ENCODE measurements around the gene SLC11A2.

Gene SLC11A2

DNA sequence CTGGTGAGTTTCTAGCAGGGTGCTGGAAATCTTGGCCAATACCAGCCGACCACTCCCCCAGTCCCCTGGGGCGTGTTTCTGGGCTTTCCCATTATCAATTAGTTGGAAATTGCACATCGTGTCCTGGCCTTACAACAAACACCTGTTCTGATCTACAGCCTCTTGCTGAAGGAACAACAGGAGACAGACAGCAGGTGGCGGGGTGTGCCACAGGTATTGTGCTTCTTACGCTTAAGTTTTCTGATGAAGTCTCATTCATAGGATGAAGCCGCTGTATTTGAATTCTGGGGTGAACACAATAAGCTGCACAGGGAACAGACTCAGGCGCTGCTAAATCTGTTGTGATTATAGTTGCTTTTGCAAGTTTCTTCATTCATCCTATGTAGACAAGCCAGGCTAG is 73.1 kb downstream of the SLC11A2 start:
- no peak for DNase-seq (ENCODE audit: low read depth)
- H3K4me3 ChIP-seq (ENCODE audit: control insufficient read depth, low read depth, low read length): no peak overlapping the region
- no peak for TF ChIP-seq CTCF (conservative IDR thresholded peaks at IDR 0.05; ENCODE audit: control insufficient read depth, insufficient read depth, low read depth, low read length)

DNA sequence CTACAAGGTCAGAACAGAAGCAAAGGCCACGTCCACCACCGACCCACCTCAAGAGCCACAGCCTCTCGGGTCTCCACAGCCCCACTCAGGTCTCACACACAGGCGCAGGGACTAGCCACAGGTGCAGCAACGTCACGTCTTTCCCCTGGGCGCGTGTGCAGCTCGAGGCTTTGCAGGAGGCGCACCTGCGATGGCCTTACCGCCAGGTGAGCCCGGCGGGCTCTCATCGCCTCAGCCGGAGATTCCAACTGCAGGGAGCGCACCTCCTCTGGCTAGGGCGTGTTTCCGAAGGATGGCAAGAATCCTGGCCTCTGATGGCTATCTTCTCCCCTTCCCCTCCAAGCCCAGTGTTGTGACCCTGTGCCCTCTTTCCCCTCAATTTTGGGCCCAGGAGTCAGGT is 73.7 kb downstream of the SLC11A2 start, which contains the start of gene HIGD1C:
TSS of gene HIGD1C (plus strand) at position 35 of the 400 bp plus-strand sequence. CDS start 1,455 bp downstream, outside the sequence.
- H3K4me3 ChIP-seq (ENCODE audit: control insufficient read depth, low read depth, low read length): no peak within 1 kb of the TSS
- no peak for DNase-seq (ENCODE audit: low read depth)
- TF ChIP-seq CTCF (conservative IDR thresholded peaks at IDR 0.05; ENCODE audit: control insufficient read depth, insufficient read depth, low read depth, low read length): no peak

DNA sequence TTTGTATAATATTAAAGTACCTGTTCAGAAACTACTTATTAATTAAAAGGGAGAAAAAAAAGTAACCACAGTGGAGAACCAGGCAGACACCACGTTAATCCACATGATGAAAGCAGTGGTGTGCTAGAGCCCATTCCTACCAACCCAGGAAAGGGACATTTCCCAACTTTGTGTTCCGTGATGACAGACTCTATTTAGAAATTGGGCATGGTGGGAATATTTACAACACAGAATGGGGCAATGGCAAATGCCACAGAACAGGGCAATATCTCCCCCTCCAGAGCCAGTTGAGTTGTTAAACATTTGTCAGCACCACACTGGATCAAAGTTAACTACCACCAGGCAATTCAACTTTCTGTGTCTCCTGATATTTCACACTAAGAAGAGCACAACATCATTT is 75.1 kb downstream of the SLC11A2 start:
- TF ChIP-seq CTCF (conservative IDR thresholded peaks at IDR 0.05; ENCODE audit: control insufficient read depth, insufficient read depth, low read depth, low read length): no peak
- no peak overlapping the region for H3K4me3 ChIP-seq (ENCODE audit: control insufficient read depth, low read depth, low read length)
- no peak for DNase-seq (ENCODE audit: low read depth)

GRCh38 chr12:50949801-50950302 is 76.3 kb downstream of the SLC11A2 start:
- TF ChIP-seq CTCF (conservative IDR thresholded peaks at IDR 0.05; ENCODE audit: control insufficient read depth, insufficient read depth, low read depth, low read length): no peak
- DNase-seq (ENCODE audit: low read depth): no peak
- H3K4me3 ChIP-seq (ENCODE audit: control insufficient read depth, low read depth, low read length): no peak overlapping the region

DNA sequence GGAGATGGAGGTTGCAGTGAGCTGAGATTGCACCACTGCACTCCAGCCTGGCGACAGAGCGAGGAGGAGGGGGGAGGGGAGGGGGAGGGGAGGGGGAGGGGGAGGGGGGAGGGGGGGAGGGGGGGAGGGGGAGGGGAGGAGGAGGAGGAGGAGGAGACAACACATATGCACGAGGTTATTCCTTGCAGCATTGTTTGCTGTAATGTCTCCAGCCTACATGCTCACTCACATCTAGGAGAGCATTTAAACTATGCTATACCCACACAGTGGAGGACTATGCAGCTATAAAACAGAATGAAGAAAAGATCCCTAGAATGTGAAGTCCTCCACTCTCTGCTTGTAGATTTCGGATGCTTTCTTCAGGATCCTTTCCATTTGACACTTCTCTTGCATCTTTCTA is 77.4 kb downstream of the SLC11A2 start:
- H3K4me3 ChIP-seq (ENCODE audit: control insufficient read depth, low read depth, low read length): no peak overlapping the region
- no peak for TF ChIP-seq CTCF (conservative IDR thresholded peaks at IDR 0.05; ENCODE audit: control insufficient read depth, insufficient read depth, low read depth, low read length)
- no peak for DNase-seq (ENCODE audit: low read depth)

DNA sequence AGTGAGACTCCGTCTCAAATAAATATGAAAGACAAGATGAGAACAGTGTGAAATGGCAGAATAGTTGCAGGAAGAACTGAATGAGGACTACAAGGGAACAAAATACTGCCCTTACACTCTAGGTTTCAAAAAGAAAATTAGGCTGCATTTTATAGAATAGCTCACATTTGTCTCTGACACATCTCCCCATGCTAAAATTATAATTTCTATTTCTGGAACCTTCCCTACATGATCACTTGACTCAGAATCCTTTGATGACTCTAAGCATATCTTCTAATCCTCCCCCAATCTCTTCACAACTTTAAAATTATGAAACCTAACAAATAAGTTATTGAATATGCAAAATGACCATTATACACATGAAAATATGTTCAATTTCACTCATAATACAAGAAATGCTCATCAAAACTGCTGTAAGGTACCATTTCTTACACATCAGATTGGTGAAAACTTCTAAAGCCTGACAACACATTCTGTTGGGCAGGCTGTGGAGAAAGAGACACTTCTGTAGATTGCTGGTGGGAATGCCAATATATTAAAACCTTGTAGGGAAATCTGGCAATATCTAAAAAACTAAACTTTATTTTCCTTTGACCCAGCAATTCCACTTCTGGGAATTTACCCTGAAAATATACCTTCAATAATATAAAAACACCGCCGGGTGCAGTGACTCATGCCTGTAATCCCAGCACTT is 78.1 kb downstream of the SLC11A2 start:
- DNase-seq (ENCODE audit: low read depth): no peak
- no peak overlapping the region for H3K4me3 ChIP-seq (ENCODE audit: control insufficient read depth, low read depth, low read length)
- no peak for TF ChIP-seq CTCF (conservative IDR thresholded peaks at IDR 0.05; ENCODE audit: control insufficient read depth, insufficient read depth, low read depth, low read length)
